Measurements from ENCODE around the gene PCNP. TPM values are rescaled to one million over a fixed set of nuclear protein-coding genes. Genes with fewer than 3 reads are reported as not detected.

Gene PCNP
- total RNA-seq, 1 donor from 2014 or later, result 137 TPM

- intact Hi-C loops (cut with DNase I), result no loop called here
- no peak for TF ChIP-seq CTCF (IDR thresholded peaks at IDR 0.05)
- Histone ChIP-seq H3K36me3 (no peaks in the 10 kb centered on the region), H3K27ac (no peak overlapping the region), H3K9me3 (no peaks in the 10 kb centered on the region), H3K4me1 (no peaks in the 10 kb centered on the region), H3K4me3 (no peak overlapping the region), H3K27me3 (ENCODE audit: low read depth) (peaks cover 15% of the 10 kb centered on the region)
- no peak for DNase-seq
- ATAC-seq, result no peak
Observed at GRCh38 chr3:101556064-101556463, 17.9 kb upstream of the PCNP start.

GRCh38 chr3:101561630-101562328 lies 12.2 kb upstream of the PCNP start, which contains the start of gene TRMT10C:
Gene TRMT10C, plus strand, starts transcription at chr3:101561868. Its CDS starts 2,914 bp downstream, at chr3:101564782.
- H3K27me3 ChIP-seq (ENCODE audit: low read depth), result peaks cover 6% of the 10 kb centered on the region
- ATAC-seq (peak; percentile 99 to 100), DNase-seq (peak; percentile 93)
- intact Hi-C loops (cut with DNase I), result no loop called here
- no peak for TF ChIP-seq CTCF (IDR thresholded peaks at IDR 0.05)
- H3K4me3 ChIP-seq, result peak within 1 kb of the TSS; percentile 81
- H3K36me3 ChIP-seq, result peaks cover 28% of the 10 kb centered on the region
- no peaks in the 10 kb centered on the region for H3K9me3 ChIP-seq
- peak within 1 kb of the TSS; percentile 89 for H3K27ac ChIP-seq
- peaks cover 15% of the 10 kb centered on the region for H3K4me1 ChIP-seq

DNA sequence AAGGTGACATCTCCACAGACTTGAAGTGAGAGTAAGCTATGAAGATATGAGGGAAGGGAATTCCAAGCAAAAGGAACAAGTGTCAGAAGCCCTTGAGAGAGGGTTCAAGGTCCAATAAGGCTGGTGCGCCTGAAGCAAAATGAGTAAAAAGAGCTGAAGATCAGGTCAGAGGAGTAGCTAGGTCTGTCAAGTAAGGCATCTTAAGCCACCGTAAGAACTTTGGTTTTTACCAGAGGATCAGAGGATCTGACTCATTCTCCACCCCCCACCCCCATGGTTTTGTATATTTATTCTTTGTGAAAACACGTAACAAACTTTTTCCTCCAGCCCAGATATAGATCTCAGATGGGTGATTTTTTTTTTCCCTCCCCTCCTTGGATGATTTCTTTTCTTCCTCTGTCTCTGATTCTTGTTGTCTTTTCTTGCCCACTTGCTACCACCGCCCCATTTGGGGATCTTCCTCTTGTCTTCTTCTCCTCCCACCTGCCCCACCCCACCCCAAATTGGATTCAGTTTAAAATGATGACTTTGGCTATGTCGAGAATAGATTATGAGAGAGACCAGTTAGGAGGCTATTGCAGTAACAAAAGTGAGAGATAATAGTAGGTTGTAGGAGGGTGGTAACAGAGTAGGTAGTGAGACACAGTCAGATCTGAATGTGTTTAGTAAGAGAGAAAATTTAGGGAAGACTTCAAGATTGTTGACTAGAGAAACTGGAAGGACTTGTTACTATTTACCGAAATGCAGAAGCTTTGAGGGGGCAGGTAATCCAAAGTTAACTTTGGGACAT lies 6.3 kb upstream of the PCNP start:
- DNase-seq (no peak), ATAC-seq (no peak)
- no peak for TF ChIP-seq CTCF (IDR thresholded peaks at IDR 0.05)
- H3K27ac ChIP-seq, result no peak overlapping the region
- peaks cover 36% of the 10 kb centered on the region for H3K36me3 ChIP-seq
- intact Hi-C loops (cut with DNase I), result no loop called here
- H3K4me1 ChIP-seq, result peaks cover 12% of the 10 kb centered on the region
- no peaks in the 10 kb centered on the region for H3K27me3 ChIP-seq (ENCODE audit: low read depth)
- no peak overlapping the region for H3K4me3 ChIP-seq
- no peaks in the 10 kb centered on the region for H3K9me3 ChIP-seq

DNA sequence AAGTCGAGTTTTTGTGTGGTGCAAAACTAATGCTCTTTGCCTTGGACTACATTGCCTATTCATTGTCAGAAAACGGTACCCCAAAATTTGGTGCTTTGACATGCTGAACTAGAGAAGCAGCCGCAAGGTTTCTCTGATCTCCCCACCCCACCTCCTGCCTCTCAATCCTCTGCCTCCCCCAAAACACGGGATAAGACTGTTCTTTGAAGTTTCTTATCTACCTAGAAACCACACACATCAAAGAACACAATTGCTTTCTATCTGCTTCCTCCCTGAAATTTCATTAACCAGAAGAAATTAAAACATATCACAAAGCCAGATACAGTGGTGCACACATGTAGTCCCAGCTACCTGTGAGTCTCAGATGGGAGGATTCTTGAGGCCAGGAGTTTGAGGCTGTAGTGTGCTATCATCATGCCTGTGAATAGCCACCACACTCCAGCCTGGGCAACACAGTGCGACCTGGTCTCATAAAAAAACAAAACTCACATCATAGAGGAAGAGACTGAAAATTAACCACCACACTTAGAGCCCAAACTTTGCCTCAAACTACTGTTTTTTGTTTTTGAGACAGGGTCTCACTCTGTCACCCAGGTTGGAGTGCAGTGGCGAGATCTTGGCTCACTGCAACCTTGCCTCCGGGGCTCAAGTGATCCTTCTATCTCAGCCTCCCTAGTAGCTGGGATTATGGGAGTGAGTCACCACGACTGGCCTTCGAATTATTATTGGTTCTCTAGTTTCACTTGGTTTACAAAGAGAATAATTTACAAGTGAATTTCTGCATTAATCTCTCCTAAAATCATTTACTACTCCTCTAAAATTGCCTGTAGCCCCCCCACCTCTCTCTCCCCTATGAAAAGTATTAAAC lies 2.7 kb upstream of the PCNP start:
- no peak for TF ChIP-seq CTCF (IDR thresholded peaks at IDR 0.05)
- DNase-seq, result no peak
- intact Hi-C loops (cut with DNase I), result no loop called here

More for the DNA sequence above, 2.7 kb upstream of the PCNP start:
- H3K27me3 ChIP-seq (ENCODE audit: low read depth), result no peaks in the 10 kb centered on the region
- no peak overlapping the region for H3K4me3 ChIP-seq
- H3K9me3 ChIP-seq, result no peaks in the 10 kb centered on the region
- H3K4me1 ChIP-seq, result peaks cover 23% of the 10 kb centered on the region
- no peak overlapping the region for H3K27ac ChIP-seq
- ATAC-seq, result no peak
- H3K36me3 ChIP-seq, result peaks cover 14% of the 10 kb centered on the region

Measured in lower lobe of right lung (tissue), 2 donors.